PFSK-1 (cell line): Measurements from ENCODE around the gene DPP4.

Source experiments
- POLR2AphosphoS5 ChIP-seq: IDR thresholded peaks from 2 replicates; pipeline ENCODE4 v1.6.1; 2012; ENCODE audit warnings: low read depth, mild to moderate bottlenecking, control low read depth, low read length, moderate library complexity
- REST ChIP-seq, 2 experiments: IDR thresholded peaks; 2 replicates each; pipeline versions ENCODE4 v1.6.1 to v1.8.0; 2011 to 2012; ENCODE audit warnings: low read depth in 2 of 2, low read length in 2 of 2, control low read depth in 1 of 2, inconsistent platforms in 1 of 2, mild to moderate bottlenecking in 1 of 2, moderate library complexity in 1 of 2; ENCODE audit not compliant: insufficient read depth in 1 of 2
- SIN3A ChIP-seq: IDR thresholded peaks from 2 replicates; pipeline ENCODE4 v1.6.1; 2012; ENCODE audit warnings: mild to moderate bottlenecking, low read length, moderate library complexity, borderline replicate concordance; ENCODE audit not compliant: insufficient read depth

DNA sequence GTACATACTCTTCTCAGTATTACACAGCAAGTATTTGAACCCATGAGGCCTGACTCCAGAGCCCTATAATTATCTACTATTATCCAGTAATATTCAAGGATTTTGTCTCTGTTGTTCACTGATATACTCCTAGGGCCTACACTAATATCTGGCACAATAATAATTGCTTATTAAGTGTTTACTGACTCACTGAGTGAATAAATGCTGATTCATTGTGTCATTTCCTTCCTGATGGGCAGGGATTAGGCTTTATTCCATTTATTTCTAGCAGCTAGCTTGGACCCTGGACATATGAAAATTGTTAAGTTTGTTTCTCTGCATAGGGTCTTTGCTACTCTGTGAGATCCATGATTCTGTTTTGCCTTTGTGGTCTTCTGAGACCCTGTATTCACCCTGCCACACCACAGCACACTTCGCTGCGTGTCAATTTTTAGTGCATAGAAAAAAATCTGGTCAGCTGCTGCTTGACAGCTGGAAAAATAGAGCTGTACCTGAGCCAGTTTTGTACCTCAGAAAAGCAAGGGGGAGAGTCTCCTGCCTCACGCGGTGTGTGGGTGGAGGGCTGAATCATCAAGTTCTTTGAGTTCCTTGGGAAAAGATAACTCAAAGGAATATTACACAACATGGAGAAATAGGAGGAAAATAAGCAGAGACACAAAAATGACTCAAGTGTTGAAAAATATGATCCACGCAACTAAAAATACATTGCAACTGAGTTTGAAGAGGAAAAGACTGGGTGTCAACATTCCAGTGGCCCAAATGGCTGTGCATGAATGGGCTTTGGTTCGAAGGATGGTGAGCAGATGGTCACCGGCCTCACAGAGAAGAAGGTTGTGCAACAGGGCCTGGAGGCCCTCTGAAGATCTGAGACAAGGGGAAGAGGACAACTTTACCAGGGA is 18.9 kb upstream of the DPP4 start:
- TF ChIP-seq REST (IDR thresholded peaks at IDR 0.05; ENCODE audit: insufficient read depth in 1 of 2, low read depth in 2 of 2, low read length in 2 of 2) (no peak), POLR2AphosphoS5 (no peak), SIN3A (no peak)
